Hematopoietic multipotent progenitor cell (in vitro differentiated cells): ENCODE data around the gene GPR42. TPM values are rescaled to one million over a fixed set of nuclear protein-coding genes. Genes with fewer than 3 reads are reported as not detected.
"Not testable (repeated sequence)": the region's sequence is repeated elsewhere in the genome, so short reads cannot be mapped to it uniquely, and the experiment has no call there.

ENCODE experiments used
- DNase-seq, 3 donors: peaks; one replicate each; pipeline ENCODE4 v3.0.0-alpha.2; 2011 to 2015; ENCODE audit warnings: low read depth in 2 of 3, low spot score in 2 of 3
- total RNA-seq: library from RNA; depleted of rRNA; stranded (reverse); fragments of >200 nt; gene quantifications from one replicate; pipeline ENCODE4 v1.2.3, GENCODE V29; 2012

Gene GPR42
- total RNA-seq, 1 donor: not detected

- peak; percentile 34 to 88 (median 85) for DNase-seq
Observed at GRCh38 chr19:35346193-35347052, 24.4 kb upstream of the GPR42 start.

- DNase-seq: peak in 2 of 3 donors; percentile 80 to 87
Observed at GRCh38 chr19:35347171-35347929, 23.5 kb upstream of the GPR42 start, which contains the start of gene FFAR1. Gene FFAR1, plus strand, starts transcription at chr19:35347902. Its CDS starts 3,650 bp downstream, at chr19:35351552.

GRCh38 chr19:35347930-35348298 is 23.0 kb upstream of the GPR42 start:
- DNase-seq: no peak

GRCh38 chr19:35348911-35349611 is 21.8 kb upstream of the GPR42 start:
- no peak for DNase-seq

- no peak for DNase-seq
Observed at GRCh38 chr19:35349614-35350521, 21.0 kb upstream of the GPR42 start.

- no peak for DNase-seq
Observed at GRCh38 chr19:35350591-35350990, 20.3 kb upstream of the GPR42 start.

GRCh38 chr19:35351411-35352176 is 19.3 kb upstream of the GPR42 start:
- DNase-seq: no peak

GRCh38 chr19:35352177-35352447 is 18.8 kb upstream of the GPR42 start:
- no peak for DNase-seq

- peak; percentile 60 to 77 (median 74) for DNase-seq
Observed at GRCh38 chr19:35352448-35353304, 18.2 kb upstream of the GPR42 start.

- DNase-seq: no peak
Observed at GRCh38 chr19:35353635-35354034, 17.2 kb upstream of the GPR42 start.

- DNase-seq: no peak
Observed at GRCh38 chr19:35354898-35355297, 16.0 kb upstream of the GPR42 start.

GRCh38 chr19:35355791-35356460 is 14.9 kb upstream of the GPR42 start:
- DNase-seq: no peak

- DNase-seq: peak in 2 of 3 donors; percentile 50 to 66
Observed at GRCh38 chr19:35357867-35358573, 12.8 kb upstream of the GPR42 start, which contains the start of gene FFAR3. Gene FFAR3, plus strand, starts transcription at chr19:35358460. Its CDS starts 431 bp downstream, at chr19:35358891.

GRCh38 chr19:35358834-35359233 is 12.0 kb upstream of the GPR42 start:
- DNase-seq: not testable (repeated sequence)

- not testable (repeated sequence) for DNase-seq
Observed at GRCh38 chr19:35359395-35359794, 11.5 kb upstream of the GPR42 start.

GRCh38 chr19:35360081-35360480 is 10.8 kb upstream of the GPR42 start:
- DNase-seq: not testable (repeated sequence)

GRCh38 chr19:35360880-35361420 is 9.9 kb upstream of the GPR42 start:
- DNase-seq: no peak
